Measurements from ENCODE around the gene CTSK.
"Not testable (repeated sequence)": the region's sequence is repeated elsewhere in the genome, so short reads cannot be mapped to it uniquely, and the experiment has no call there.

Gene CTSK

DNA sequence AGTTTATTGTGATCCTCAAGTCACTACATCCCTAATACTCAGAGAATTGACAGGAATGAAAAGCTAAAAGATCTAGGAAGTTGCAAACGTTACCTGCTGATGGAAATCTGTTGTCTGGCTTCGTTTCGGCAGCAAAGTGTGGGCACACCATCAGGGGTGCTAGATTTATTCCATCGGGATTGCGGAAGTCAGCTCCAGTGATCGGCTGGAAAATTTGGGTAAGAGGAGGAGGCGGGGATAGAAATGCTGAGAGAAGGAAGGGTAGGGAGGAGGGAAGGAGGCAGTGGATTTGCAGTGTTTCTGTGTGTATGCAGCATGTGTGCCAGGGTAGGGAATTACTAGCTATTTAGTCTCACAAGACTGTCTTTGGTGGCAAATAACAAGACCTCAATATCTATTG lies at the start of gene CTSK:
Gene CTSK (minus strand): TSS at position 140 of the 400 bp plus-strand sequence. CDS start 1,455 bp downstream, outside the sequence.
- DNase-seq: no peak

DNA sequence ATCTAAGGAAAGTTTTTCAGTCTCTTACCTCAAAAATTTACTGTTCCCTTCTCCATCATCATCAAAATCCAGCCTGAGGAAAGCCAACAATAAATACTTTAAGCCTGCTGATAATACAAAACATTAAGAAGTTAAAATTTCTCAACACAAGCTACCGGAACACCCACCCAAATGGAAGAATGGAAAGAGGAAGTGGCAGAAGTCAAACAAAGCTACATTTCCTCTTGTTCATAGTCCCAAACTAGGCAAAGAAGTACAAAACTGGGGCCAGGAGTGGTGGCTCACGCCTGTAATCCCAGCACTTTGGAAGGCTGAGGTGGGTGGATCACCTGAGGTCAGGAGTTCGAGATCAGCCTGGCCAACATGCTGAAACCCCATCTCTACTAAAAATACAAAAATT lies 44.7 kb upstream of the CTSK start:
- DNase-seq: peak; percentile 62

DNA sequence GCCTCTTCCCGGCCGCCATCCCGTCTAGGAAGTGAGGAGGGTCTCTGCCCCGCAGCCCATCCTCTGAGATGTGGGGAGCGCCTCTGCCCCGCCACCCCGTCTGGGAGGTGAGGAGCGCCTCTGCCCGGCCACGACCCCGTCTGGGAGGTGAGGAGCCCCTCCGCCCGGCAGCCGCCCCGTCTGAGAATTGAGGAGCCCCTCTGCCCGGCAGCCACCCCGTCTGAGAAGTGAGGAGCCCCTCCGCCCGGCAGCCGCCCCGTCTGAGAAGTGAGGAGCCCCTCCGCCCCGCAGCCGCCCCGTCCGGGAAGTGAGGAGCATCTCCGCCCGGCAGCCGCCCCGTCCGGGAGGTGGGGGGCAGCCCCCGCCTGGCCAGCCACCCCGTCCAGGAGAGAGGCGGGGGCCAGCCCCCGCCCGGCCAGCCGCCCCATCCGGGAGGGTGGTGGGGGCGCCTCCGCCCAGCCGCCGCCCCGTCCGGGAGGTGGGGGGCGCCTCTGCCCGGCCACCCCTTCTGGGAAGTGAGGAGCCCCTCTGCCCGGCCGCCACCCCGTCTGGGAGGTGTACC lies 42.8 kb upstream of the CTSK start:
- not testable (repeated sequence) for DNase-seq

DNA sequence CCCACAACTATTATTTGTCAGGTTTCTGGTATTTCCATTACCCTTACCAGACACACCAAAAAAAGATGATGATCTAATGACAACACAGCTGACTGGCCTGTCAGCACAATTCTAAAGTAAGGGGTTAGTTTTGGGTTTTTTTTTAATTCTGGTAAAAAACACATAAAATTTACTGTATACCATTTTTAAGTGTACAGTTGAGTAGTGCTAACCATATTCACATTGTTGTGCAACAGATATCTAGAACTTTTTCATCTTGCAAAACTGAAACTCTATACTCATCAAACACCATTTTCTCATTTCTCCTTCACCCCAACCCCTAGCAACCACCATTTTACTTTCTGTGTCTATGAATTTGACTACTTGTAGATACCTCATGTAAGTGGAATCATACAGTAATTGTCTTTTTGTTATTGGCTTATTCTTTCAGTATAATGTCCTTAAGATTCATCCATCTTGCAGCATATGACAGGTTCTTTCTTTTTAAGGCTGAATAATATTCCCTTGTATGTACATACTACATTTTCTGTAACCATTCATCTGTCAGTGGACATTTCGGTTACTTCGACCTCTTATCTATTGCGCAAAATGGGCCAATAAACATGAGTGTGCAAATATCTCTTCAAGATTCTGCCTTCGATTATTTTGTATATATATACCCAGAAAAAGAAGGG lies 38.5 kb upstream of the CTSK start:
- DNase-seq: no peak

DNA sequence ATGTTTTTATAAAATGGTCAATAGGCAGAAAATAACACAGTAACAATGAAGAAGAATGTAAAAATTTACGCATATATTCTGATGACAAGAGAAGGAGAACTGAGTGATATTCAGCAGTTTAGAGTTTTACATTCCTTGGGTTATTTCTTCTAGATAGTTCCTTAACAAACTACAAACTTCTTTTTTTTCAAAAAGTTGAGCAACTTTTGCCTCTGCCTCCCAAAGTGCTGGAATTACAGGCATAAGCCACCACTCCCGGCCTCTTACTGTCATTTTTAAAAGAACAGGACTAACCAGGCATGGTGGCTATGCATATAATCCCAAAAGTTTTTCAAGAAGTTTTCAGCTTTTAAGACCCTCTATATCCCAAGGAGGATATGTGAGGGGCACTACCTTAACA lies 35.4 kb upstream of the CTSK start:
- DNase-seq: no peak

DNA sequence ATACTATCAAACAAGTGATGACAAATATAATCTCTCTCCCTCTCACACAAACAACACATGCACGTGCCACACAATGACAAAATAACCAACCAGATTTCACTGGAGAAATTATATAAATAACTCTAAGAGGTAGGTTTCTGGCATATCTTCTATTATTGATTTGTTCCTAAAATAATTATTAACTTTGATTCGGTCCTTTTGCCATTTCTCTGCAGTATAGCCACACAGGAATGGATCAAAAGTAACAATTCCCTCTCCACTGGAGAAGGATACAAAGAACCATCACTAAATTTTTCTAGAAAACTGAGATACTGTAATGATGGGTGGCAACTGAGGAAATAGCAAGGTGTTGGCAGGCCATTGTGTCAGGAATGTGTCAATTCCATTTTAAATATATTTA lies 34.9 kb upstream of the CTSK start:
- no peak for DNase-seq

DNA sequence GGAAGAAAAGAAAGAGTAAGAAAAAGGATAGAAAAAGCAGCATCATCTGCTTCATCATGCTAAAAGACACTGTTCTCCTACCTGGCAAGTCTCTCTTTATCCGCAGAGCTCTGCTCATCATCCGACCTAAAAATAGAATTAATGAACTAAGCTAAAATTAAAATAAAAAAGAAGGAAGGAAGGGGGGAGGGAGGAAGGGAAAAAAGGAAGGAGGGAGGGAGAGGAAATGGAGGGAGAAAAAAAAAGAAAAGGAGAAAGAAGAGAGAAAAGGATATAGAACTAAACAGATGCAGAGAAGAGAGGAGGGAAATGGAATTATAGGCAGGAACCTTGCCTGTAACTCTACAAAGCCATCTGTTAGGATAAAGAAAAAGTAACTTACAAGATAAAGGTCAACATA lies 34.3 kb upstream of the CTSK start:
- DNase-seq: no peak

DNA sequence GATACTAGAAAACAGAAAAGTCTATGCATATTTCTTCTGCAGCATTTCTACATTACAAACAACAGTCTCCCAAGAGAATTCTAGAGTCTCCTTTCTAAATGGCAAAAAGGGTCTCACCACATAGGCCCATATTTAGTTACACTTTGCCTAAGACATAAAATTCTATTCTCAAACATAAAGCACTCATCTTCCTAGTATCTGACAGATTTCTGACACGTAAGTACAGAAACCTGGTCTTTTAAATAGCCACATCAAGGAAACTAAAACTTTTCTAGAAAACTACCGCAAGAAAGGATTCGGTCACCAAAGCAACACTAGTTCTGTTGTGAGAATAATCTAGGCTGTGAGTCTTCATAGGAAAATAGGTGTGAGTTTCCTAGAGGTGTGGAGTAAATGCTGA lies 33.6 kb upstream of the CTSK start:
- DNase-seq: no peak

DNA sequence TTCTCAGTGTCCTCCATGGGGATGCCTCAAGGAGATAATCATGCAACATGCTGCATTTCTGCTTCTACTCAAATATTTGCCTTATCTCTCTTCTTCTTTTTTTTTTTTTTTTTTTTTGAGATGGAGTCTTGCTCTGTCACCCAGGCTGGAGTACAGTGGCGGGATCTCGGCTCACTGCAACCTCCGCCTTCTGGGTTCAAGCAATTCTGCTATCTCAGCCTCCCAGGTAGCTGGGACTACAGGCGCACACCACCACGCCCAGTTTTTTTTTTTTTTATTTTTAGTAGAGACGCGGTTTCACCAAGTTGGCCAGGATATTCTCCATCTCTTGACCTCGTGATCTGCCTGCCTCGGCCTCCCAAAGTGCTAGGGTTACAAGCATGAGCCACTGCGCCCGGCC lies 32.8 kb upstream of the CTSK start:
- not testable (repeated sequence) for DNase-seq

DNA sequence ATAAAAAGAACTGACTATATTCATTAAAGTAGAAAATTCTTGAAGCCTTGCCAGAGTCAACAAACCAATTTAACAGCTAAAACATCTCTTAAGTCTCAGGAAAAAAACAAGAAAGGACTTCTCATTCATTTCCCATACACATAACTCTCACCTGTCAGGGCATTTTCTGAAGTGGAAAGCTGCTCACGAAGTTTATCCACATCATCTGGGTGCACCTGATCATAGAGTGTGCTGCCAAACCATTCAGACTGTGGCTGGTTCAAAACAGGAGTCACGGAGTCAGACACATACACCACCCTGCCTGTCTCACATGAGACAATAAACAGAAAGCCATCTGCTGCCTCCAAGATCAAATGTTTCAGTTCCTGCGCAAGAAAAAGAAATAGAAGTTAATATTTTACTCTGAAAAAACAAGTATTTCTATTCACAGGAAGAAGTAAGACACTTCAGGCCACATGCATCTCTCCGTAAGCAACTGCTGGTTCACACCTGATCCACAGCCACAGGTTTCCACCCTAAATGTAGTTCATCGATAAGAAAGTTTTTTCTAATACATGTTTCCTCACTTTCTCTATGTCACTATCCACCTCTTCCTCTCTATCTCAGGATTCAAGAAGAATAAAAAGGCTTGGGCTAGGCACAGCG lies 28.2 kb upstream of the CTSK start:
- DNase-seq: no peak

DNA sequence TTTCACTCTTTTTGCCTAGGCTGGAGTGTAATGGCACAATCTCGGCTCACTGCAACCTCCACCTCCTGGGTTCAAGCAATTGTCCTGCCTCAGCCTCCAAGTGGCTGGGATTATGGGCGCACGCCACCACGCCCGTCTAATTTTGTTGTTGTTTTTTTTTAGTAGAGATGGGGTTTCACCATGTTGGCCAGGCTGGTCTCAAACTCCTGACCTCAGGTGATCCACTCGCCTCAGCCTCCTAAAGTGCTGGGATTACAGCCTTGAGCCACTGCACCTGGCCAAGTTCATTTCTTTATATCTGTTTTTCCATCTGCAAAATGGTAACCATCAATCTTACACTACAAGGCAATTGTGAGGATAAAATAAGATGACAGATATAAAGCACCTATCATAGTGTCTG lies 25.9 kb upstream of the CTSK start:
- not testable (repeated sequence) for DNase-seq

DNA sequence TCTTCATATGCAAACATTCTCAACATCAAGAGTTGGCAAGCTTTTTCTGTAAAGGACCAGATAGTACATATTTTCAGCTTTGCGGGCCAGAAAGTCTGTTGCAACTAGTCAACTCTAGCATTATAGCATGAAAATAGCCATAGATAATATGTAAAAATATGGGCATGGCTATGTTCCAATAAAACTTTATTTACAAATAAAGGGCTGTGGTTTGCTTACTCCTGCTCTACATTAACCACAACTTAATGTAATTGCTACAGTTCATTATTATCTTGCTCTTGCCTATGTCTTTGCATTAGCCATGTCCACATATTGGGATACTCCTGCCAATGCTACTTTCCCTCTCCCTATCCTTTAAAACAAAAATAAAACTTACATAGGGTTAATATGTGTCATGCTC lies 24.5 kb upstream of the CTSK start:
- no peak for DNase-seq

DNA sequence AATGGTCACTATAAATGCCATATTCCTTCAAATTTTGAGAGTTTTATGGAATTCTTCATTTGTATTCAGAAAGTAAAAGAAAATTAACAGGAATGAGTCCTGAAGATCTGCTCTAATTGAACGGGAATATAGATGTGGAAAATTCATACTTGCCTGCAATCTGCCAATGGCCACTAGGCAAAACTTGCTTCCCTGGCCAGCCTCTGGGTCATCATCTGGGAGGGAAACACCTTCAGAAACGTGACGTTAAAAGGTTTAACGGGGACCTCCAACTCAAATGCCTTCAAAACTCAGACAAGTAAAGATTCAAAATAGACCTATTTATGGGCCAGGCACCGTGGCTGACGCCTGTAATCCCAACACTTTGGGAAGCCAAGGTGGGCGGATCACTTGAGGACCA lies 21.7 kb upstream of the CTSK start:
- DNase-seq: no peak

DNA sequence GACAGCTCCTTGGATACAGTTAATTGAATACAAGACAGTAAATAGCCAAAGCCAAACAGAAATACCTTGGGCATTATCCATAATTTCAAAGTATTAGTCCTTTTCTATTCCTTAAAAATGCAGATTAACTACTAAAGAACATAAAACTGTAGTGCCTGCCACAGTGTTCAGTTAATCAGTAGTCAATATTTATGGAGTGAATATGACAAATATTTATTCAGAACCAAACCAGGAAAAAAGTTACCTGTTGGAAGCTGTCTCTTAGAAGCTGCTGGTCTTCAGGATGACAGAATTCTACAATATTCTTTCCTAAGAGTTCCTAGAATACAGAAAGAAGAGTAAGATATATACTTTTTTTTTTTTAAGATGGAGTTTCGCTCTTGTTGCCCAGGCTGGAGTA lies 18.2 kb upstream of the CTSK start:
- no peak for DNase-seq

DNA sequence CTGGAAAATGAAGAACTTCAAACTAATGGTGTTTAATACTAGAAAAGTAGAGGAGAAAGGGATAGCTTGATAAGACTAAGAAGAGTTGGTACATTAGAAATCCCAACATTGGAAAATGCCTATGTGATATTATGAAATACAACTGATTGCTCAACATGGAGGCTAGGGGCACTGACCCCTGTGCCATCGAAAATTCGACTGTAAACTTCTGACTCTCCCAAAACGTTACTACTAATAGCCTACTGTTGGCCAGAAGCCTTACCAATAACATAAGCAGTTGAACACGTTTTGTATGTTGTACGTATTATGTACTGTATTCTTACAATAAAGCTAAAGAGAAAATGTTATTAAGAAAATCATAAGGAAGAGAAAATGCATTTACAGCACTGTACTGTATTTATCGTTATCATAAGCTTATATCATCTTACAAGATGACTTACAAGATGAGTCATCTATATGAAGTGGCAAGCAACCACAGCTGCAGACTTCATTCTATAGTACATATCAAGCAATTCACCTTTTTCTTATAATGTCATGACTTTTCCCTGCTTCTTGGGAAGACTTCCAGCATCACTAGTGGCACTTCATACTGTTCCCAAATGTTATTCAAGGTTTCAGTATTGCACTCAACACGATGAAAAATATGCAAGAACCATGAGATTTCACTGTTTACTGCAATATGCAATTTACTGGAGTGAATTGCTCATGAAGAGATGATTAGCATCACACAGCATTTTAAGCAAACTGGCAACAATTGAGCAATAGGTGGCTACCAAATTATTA lies 12.9 kb upstream of the CTSK start:
- DNase-seq: peak; percentile 31

DNA sequence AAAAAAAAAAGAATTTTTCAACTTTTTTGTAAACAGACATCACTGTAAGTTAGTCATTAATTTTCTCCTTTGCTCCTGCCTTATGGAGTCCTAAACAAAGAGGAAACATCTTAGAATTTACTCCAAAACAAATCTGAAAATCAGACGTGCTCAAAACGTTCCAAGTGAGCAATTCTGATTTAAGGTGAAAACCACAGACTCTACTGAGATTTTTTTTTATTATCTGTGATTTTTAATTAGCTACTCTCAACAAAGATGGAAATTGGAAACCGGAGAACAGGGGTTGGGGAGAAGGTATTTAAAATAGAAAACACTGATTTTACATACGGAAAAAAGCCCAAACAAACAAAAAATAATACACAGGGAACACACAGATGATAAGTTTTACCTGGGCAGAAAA lies 7.8 kb upstream of the CTSK start:
- no peak for DNase-seq

DNA sequence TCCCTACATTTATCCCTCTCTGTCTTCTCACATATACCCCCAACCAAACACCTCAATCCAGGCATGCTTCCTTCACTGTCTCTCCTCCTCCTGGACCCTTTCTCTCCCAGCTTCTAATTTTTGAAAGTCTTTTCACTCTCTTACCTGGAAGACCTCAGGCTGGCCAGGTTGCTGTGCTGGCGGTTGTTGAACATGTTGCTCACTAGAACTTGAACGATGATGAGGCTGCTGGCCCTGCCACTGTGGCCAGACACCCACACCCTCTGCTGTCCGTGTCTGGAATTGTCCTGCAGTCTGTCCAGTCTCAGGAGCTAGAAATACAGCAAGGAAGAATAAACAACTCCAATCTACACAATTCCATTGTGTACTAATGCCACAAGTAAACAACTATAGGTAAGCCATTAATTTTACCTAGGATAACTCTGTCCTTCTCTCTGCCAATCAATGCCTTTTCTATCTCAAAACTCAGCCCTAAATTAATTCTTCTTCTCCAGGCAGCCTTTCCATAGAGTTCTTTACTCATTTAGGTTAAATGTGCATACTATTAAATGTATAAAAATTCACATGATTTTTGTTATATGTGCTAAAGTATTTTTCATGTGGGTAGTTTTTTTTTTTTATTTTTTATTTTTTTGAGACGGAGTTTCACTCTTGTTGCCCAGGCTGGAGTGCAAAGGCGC lies 5.1 kb upstream of the CTSK start:
- peak; percentile 76 for DNase-seq

DNA sequence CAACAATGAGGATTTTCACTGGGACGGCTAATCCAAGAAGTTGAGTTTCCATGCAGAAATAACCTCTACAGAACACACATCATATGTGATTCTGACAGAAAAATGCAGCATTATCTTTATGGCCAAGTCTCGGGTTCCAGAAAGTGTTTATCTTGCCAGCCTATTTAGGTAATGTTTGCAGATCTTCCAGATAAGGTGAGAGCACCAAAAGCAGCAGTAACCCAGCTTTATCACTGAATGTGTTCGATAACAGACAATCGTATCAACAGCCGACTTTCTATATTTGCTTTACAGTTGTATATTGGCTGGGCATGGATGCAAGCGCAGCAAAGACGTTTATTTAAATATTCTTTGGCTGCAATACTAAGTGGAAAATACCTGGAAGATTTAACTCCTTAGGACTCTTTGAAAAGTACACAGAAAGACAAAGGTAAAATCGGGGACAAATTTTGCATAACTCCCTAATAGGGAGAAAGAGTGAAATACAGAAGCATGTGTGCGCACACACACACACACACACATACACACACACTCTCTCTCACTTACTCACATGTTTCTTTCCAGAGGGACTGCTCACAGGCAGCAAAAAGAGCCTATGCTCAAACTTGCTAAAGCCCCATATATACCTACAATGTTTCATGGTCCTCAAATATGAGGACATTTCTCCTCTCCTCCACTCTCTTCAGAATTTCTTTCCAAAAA lies 3.0 kb upstream of the CTSK start:
- DNase-seq: no peak

DNA sequence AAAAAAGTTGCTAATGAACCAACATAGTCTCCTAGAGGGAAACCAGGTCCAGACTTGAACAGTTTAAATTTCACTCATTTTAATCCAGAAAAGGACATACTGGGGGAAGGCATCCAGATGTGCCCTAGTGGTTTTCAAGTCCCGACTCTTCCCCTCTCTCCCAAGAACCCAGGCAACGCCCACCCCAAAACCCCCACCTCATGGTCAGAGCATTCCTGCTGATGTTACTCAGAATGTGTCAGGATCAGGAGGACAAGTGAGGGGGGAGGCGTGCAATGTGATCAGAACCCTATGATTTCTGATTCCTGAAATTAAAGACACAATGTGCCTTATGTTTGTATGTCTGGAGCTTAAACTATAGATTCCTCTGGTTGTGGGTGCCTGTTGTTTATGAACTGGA lies 1.6 kb upstream of the CTSK start:
- no peak for DNase-seq

DNA sequence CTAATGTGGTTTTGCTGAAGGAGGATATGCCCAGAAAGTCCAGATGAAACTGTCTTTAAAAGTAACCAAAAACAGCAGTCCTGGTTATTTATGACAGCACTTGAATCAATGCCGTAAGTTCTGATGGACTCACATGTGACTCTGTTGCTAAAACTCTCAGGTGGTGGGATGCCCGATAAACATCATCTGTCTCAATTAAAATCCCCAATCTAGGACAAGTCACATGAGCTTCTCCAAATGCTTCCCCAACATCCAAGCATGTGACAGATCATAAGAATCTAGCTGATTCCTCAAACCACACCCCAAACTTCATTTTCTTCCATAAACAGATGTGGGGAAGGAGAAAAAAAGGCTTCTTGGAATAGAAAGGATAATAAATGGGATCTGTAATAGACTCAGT lies 786 bp upstream of the CTSK start:
- DNase-seq: no peak

DNA sequence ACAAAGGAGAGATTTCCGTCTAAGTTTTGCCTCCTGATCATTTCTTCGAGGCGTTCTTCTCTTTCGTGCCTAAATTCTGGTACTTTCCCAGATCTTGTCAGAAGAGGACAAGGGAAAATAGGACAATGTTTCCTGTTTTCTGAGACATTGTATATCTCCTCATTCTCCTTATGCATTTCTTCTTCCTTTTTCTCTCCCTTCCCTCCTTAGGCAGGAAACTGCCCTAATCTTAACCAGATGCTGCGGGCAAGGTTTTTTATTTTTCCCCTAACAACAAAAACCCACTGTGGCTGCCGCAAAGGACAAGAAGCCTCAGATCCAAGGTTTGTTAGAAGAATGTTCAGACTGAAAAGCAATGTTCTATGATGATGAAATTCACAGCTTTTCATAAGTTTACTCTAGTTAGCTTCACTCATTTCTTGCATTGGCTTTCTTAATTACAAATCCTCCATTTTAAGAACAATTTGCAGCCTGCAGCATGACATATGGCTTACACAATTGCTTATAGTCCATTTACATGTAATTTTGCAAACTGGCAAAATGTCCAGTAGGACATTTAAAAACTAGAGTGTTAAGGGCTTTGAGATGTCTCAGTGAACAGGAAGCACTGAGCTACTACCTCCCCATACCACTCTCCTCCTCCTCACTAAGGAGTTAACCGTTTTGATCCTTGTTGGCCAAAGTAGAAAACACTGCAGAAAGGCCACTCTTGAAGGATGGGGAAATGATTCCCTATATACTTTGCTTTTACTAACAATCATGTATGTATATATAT lies 624 bp downstream of the CTSK start:
- DNase-seq: peak; percentile 71

DNA sequence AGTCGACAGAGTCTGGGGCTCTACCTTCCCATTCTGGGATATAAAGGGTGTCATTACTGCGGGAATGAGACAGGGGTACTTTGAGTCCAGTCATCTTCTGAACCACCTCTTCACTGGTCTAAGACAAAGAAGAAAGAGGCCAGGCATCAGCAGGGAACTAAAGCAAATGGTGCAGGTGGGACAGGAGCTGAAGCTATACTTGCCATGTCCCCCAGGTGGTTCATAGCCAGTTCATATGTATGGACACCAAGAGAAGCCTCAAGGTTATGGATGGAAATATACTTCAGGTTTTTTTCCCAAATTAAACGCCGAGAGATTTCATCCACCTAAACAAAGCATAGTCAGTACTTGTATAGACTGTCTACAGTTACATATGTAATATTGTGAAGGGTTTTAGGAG lies 2.2 kb downstream of the CTSK start:
- no peak for DNase-seq
